ENCODE data around the gene UAP1L1.

UAP1L1 gene

DNA sequence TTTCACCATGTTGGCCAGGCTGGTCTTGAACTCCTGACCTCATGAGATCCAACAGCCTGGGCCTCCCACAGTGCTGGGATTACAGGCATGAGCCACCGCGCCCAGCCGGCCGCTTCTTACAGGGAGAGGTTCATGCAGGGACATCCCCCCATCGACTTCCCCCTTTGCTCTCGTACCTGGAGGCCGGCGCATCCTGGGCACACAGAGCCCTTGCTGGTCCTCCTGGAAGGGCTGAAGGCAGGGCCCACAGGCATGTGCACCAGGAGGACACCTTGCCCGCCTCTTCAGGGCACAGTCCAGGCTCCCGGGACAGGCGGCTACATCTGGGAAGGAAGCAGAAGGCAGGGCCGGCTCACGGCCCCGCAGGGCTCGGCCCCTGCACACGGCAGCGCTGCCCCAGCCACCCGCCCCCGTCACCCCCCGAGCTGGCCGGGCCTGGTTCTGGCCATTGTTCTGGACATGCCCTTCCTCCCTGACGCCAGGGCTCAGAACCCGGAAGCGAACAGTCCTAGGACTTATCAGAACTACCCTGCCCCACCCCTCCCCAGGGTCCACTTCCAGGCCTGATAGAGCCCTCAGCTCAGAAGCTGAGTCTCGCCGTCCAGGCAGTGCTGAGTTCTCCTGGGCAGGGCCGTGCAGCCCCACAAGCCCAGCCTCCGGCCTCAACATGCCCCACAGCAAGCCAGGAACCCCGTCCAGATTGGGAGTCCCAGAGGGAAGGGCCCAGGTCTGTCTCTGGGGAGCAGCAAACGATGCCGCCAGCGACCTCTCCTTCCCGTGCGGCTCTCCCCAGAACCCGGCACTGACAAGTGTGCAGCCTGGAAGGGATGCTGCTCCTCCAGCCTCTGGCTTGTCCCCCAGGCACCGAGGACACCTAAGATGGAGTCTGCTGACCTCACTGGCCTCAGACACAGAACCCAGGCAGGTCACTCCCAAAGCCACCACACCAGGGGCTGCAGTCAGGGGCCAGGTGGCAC is 34.3 kb upstream of the UAP1L1 start:
- DNase-seq: no peak

DNA sequence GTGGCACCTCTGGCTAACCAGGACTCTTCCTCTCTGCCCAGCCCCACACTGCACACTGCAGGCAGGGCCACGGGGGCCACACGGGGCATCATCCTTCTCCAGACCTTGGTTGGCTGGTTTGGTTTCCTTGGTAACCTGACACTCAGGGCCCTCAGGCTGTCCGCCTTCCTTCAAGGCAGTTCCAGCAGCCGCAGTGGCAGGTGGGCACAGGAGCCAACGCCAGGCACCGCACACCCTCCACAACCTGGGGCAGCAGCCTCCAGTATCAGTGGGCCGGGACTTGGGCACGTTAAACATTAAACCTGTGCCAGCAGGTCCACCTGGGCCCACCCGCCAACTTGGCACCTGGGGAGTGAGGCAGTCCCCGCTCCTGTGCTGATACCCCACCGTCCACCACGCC is 33.3 kb upstream of the UAP1L1 start:
- DNase-seq: no peak

DNA sequence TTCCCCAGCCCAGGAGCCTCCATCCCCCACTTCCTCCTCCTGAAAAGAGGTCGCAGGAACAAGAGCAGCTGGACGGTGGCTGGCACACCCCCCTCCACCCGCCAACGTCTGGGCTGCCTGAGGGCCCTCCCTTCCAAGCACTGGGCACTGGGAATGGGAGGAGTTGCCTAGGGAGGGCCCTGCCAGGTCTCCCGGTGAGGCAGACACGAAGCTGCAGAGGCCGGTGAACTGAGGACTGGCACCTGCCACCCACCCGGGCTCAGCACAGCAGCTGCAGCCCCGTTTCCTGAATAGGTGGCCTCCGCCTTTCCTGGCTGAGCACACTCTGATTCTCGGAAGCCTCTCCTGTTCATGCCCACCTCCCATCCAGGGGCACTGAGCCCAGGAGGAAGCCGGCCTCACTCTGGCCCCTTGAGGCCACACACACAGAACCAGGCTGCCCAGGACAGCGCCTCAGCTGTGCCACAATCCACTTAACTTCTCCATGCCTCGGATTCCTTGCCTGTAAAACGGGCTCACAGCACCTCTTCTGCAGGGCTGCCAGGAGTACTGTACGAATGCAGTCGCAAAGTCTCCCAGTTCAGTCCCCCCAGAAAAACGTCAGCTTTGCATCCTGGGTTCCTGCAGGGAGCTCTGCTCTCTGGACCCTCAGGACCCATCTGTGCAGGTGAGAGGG is 32.7 kb upstream of the UAP1L1 start:
- DNase-seq: no peak

DNA sequence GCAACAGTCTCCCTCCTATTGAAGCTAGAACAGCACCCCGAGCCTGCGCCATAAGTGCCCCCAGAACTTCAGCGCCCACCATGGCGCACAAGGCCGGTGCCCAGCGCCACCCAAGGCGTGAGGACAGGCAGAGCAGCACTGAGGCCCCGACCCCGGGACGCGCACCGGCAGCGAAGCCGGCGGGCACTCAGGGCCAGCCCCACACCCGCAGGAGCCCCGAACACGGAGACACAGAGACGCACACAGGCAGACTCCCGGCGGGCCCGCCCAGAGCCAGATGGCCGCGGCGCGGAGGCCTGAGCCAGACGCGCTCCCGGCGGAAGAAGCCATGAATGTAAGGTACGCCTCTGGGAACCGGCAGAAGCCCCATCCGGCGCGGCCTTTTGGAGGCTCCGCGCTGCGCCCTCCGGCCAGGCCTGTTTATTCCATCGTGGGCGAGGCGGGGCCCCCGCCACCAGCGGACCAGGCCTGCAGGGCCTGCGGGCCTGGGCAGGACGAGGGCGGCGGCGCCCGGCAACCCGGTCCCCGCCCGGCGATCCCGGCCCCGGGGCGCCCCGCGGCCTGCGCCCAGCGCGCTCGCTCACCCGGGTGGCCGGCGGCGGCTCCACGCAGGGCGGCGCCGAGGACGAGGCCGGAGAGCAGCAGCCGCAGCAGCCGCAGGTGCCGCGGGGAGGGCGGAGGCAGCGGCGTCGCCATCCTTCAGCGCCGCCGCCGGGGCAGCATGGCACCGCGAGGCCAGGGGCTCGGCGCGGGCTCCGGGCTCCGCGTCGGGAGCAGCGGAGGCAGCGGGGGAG is 31.8 kb upstream of the UAP1L1 start:
- DNase-seq: no peak

DNA sequence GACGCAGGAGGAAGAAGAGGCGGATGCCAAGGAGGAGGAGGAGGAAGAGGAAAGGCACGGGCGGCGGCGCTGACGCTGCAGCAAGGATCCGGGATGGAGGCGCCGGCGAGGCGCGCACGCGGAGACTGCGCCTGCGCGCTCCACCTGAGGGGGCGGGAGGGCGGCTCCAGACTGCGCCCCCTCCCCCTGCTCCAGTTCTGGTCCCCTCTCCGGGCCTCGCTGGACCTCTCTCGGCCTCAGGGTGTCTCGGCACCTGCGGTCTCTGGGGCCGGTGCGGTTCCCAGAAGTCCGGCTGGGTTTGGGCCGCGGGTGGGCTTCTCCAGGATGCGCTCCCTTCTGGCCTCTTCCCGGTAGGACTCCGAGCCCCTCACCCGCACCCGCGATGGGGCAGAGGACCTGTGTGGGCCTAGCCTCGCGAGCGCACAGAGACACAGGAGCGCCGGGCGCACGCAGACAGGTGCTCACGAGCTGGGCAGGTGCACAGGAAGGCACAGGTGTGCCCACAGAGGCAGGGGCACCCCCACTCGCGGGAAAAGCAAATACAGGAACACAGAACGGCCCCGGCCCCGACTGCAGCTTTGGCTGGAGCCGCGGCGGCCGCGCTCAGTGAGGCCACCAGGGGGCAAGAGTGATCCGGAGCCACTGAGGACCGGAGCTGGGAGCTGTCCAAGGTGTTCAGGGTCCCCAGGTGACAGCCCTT is 31.1 kb upstream of the UAP1L1 start, which contains the start of gene NPDC1:
Gene NPDC1, minus strand, starts transcription at position 90 of the 700 bp plus-strand sequence. CDS start 188 bp downstream, outside the sequence.
- DNase-seq: peak; percentile 93

DNA sequence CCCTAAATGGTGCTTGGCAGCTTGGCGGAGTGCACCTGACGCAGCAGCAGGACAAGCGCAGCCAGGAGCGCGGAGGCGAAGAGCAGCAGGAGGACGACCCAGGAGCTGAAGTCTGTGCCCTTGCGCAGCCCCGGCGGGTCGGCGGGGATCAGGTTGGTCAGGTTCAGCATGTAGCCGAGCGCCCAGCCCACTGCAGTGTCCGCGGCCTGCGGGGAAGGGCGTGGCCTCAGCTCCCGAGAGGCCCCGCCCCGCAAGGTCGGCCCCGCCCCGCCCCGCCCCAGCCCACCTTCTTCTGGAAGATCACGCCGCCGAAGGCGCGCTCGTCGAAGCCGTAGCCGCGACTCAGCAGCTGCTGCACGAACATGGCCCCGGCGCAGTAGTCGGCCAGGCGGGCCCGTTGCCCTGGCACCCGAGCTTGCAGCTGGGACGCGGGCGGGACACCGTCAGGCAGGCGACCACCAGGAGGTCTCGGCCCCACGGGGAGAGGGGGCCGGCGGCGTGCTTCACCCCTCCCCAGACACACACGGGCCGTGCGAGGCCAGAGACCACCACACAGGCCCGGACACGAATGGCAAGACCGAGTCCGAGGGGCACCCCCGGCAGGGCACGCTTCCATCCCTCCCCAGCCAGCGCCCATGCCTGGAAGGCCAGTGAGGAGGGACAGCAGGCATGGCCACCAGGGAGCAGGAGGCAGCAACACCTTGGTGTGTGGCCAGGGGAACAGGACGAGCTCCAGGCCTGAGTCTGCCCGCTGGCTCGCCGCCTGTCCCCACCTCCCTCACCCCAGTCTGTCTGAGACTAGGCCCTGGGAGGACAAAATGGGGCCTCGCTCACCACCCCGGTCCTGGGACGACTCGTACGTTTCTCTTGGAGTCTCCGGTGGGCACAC is 28.4 kb upstream of the UAP1L1 start:
- DNase-seq: no peak

DNA sequence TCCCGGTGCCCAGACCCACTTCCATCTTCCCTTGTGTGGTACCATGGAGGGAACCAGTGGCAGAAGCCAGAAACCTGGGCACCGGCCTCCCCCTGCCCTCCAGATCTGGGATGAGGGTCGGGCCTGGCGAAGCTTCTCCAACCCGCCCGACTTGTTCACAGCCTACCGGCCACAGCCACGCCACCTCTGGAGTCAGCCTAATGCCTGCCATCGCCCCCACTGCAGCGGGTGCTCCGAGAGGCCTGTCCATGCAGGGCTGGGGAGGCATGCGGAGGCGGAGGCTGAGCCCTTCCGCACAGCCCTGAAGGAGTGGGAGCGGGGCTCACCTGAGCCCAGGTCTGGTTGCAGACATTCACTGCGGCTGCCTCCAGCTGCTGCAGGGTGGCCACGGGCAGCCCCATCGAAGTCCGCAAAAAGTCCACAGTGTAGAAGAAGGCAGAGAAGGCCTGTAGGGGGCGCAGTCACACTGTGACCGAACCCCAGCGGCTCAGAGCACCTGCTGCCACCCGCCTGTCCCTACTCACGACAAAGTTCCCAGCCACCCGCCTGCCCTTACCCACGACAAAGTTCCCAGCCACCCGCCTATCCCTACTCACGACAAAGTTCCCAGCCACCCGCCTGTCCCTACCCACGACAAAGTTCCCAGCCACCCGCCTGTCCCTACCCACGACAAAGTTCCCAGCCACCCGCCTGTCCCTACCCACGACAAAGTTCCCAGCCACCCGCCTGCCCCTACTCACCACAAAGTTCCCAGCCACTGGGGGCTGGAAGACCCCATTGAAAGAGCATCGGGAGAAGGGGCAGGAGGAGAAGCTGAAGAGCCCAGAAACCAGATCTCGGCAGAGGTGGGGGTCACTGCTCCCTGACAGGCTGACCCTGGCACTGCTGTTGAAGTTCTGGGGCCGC is 27.5 kb upstream of the UAP1L1 start:
- peak; percentile 85 for DNase-seq

DNA sequence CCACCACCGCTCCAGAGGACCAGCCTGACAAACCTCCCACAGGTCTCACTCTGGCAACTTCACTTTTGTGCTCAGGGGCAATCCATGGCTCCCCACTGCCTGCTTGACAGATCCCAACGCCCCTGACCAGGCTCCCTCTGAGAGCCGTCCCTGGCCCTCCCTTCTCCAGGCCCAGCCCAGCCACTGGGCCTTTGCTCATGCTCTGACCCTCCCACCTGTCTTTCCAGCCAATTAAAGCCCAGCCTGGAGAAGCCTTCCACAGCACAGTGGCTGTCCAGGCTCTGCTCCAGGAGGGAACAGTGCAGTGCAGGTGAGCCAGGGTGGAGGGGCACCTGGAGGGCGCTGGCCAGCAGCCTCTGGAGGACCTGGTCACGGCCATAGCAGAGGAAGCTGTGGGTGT is 26.7 kb upstream of the UAP1L1 start:
- DNase-seq: no peak

DNA sequence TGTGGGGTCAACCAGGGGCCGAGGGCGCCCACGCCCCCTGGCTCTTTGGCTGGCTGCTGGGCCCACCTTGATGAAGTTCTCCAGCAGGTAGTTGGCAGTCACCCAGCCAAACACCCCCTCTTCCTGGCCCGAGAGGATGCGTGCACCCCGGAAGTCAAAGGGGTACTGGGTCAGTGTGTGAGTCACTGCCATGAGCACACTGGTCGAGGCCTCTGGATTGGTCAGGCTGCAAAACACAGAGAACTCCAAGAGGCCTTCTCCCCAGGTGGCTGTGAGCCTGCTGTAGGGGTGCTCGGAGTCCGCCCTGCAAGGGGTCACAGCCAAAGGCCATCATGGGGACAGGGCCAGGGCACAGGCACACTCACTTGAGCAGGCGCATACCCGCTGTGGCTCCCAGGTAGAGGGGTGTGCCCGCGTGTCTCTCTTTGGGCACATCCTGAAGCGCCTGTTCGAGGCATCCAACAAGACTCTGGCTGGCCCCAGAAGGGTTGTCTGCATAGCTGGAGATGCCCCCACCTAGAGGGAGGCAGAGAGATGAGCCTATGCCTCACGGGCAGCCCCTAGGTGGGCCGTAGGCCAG is 26.1 kb upstream of the UAP1L1 start:
- DNase-seq: no peak

DNA sequence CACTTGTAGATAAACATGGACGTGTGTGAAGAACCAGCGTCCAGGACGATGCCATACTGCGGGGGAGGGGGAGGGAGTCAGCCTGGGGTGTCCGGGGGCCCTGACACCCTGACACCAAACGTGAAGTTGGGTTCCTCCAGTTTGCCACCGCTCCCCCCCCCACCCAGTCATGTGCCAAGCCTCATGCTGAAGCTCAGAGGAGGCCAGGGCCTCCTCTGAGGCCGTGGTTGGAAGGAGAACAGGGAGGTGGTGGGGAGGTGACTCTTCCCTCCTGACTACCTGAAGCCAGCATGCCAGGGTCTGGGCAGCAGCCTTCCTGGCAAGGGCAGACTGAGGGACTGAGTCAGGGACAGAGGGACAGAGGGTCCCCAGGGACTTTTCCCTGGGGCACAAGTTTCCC is 25.0 kb upstream of the UAP1L1 start:
- no peak for DNase-seq

DNA sequence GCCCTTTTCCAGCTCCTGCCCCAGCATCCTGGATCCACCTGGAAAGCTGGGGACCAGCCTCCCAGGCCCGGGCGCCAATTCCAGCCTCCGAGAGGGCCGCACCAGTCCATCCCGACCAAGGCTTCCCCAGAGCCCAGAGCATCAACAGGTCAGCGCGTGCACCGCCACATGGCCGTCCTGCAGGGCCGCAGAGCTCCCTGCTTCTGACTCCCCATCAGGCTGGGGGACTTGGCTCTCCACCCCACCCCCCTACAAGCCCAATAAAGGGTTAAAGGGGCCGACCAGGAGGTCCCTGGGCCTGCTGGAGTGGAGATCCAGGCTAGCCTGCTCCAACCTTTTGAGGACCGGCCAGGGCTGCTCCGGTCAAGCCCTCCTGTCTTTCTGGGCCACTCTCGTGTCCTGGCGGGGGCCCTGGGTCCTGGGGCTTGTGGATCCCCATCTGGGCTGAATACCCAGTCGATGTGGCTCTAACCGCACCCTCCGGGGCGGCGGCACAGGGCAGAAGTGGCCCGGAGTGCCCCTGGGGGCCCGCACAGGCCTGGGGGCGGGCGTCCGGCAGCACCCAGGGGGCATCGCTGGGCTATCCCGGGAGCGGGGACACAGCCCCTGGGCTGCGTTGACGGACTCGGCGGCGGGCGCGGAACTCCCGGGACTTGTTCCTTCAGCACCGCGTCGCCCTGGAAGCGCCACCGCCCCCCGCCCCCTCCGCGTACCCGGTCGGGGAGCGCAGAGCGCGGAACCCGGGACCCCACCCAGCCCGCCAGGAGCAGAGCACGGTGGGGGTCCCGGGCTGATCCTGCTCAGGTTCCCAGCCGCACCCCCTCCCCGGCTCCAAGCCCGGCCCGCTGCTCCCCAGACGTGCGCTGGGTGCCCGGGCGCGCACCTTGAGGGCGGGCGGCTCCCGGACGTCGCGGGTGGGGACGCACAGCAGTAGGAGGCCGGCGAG is 24.0 kb upstream of the UAP1L1 start:
- DNase-seq: no peak

DNA sequence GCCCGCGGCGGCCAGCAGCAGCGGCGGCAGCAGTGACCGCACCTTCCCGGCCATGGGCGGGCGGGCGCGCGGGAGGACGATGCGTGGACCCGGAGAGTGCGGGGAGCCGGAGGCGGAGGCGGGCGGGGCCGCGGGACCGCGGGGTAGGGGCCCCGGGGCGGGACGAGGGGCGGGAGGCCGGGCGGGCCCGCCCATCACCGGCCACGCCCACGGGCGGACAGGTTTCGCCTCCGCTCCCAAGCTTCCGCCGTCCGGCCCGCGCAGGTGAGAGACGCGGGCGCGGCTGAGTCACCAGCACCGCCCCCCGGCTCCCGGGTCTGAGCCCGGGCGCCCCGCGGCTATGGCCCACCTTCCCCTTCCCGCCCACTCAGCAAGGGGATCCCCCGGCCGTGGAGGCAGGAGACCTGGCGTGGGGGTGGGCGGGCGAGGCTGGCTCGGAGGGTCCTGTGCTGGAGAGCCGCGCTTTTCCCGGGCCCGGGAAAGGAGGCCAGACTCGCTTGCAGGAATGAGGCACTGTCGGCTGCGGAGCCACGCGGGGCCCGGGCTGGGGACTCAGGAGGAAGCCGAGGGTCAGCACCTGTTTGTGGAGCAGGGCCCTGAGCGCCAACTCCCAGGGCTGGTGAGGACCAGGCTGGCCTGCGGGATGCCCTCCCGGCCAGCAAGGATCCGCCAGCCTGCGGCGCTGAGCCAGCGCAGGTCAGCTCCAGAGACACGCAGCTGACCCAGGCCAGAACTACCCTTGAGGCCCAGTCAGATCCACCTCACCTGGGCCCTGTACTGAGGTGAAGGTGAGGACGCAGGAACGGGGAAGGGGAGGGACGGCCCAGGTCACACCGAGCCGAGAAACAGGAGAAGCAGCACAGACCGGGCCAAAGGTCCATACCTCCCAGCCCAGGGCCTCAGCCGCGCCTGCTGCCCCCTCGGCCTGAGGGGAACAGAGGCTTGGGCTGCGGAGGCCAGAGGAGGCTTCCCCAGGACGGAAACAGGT is 23.1 kb upstream of the UAP1L1 start, which contains the start of gene ENTPD2:
Gene ENTPD2, minus strand, starts transcription at position 118 of the 988 bp plus-strand sequence. Its CDS starts 64 bp downstream, at position 54.
- DNase-seq: peak; percentile 81

DNA sequence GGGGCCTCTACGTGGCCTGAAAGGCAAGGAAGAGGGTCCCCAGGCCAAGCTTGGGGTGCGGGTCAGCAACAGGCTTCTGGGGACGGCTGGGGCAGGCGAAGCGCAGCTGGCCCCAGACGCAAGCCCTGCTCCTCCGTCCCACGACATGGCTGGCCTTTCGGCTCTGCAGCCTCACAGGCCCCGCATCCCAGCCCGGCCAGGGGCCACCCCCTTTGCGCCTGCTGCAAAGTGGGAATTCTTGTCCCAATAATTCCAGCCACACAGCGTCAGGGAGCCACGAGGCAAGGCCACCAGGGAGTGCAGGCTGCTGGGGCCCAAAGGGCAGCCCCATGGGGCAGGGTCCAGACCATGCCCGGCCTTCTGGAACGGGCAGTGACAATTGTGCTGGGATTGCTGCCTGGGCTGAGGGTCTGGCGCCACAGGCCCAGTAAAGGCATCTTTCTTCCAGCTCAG is 22.4 kb upstream of the UAP1L1 start:
- no peak for DNase-seq

DNA sequence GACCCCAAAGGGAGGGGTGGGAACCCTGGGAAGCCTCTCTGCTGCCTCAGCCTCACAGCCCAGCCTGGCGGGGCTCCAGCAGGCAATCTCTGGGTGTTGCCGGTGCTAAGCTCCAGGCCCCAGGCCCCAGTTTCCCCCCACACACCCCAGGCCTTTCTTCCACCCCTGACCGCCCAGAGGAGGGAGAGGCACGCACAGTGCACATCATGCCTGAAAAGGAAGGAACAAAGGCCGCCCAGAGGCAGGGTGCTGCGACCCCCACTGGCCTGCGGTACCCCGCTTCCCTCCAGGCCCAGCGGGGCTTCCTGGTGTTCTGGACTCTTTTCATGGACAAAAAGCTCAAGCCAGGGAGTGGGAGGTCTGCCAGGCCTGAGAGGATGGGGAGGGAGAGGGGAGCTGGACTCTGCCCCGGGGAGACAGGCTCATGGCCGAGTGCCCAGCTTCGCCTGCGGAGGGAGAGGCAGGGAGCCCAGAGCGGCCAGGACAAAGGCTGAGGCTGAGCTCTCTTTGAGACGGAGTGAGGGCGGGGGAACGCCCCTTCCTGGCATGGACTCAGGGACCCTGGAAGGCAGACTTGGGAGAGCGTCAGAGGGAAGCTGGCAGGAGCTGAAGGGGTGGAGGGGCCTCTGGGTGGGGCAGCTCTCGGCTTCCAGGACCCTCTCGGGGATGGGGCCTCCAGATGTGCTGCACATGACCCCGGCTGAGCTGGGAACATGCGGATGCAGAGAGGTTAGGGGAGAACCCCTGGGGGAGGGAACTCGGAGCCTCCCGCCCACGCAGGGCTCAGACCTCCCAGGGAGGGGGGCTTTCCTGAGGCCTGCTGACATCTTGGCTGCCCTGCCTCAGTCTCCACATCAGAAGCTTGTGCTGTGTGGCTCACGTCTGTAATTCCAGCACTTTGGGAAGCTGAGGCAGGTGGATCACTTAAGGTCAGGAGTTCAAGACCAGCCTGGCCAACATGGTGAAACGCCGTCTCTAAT is 21.6 kb upstream of the UAP1L1 start:
- no peak for DNase-seq

DNA sequence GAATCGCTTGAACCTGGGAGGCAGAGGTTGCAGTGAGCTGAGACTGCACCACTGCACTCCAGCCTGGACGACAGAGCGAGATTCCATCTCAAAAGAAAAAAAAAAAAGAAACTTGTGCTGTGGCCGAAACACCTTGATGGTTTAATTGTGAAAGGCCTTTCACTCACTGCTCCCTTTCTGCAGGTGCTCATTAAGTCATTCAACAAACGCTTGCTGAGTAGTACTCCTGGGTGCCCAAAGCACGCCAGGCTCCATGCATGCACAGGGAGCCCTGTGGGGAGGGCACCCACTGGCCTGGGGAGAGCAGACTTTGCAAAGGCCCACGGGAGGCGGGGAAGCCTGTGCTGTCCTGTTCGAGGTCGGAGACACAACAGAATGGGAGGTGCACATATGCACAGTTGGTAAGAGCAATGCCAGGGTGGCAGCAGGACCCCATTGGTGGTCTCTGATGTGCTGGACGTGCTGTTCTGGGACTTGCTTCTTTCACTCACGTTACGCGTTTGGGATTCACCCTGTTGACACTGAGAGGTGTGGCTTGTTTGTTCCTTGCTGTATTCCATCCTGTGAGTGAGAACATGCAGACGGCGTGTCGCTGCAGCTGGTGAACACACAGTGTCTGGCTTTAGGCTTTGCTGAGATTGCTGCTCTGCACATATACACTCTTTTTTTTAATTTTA is 20.4 kb upstream of the UAP1L1 start:
- DNase-seq: no peak
